Stimulated activated CD4-positive, alpha-beta T cell treated with anti-CD3 and anti-CD28 coated beads, Interleukin-4, amount 100 ng/mL, for 24 hours (primary cell): ENCODE measurements around the gene PPP1R13L.
"Not testable (repeated sequence)": the region's sequence is repeated elsewhere in the genome, so short reads cannot be mapped to it uniquely, and the experiment has no call there.

Source experiments
- DNase-seq: peaks from one replicate; pipeline ENCODE4 v3.0.0-alpha.2; 2020

The PPP1R13L gene, protein sequence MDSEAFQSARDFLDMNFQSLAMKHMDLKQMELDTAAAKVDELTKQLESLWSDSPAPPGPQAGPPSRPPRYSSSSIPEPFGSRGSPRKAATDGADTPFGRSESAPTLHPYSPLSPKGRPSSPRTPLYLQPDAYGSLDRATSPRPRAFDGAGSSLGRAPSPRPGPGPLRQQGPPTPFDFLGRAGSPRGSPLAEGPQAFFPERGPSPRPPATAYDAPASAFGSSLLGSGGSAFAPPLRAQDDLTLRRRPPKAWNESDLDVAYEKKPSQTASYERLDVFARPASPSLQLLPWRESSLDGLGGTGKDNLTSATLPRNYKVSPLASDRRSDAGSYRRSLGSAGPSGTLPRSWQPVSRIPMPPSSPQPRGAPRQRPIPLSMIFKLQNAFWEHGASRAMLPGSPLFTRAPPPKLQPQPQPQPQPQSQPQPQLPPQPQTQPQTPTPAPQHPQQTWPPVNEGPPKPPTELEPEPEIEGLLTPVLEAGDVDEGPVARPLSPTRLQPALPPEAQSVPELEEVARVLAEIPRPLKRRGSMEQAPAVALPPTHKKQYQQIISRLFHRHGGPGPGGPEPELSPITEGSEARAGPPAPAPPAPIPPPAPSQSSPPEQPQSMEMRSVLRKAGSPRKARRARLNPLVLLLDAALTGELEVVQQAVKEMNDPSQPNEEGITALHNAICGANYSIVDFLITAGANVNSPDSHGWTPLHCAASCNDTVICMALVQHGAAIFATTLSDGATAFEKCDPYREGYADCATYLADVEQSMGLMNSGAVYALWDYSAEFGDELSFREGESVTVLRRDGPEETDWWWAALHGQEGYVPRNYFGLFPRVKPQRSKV

DNA sequence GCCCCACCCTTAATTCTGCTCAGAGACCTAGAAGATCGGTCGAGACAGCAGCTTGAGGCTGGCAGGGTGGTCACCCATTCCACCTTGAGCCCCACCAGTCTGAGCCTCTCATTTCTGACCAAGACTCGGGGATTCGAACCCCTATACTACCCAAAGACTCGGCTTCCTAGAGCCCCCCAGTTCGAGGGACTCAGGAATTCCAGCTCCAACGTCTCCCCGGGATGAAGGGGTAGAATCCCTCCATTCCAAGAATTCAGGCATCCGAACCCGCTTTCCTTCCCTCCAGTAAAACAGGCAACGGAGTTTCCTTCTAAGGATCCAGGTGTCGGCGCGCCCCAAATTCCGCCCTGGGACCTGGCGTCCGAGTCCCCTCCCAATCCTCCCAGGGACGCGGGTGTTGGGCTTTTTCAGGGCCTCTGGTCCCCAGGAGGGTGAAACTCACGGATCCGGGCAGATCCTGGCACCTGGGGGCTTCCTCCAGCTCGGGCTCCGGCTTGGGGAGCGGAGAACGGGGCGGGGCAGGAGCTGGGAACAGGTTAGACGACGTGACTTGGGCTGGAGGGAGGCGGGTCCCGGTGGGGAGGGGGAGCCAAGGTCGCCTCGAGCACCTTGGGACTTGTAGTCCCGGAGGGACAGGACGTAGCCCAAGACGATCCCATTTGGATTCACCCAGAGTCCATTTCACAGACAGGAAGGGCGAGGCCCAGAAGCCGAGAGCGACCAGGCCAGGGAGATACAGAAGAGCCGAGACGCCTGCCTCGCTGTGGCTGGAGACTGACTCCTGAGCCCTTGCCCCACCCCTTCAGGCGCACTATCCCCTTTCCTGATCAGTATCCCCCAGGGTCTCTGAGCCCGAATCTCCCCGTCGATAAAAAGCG is at the start of gene PPP1R13L:
Gene PPP1R13L, minus strand, starts transcription at position 513 of the 878 bp plus-strand sequence. CDS start 6,751 bp downstream, outside the sequence.
- DNase-seq, result peak; percentile 58

DNA sequence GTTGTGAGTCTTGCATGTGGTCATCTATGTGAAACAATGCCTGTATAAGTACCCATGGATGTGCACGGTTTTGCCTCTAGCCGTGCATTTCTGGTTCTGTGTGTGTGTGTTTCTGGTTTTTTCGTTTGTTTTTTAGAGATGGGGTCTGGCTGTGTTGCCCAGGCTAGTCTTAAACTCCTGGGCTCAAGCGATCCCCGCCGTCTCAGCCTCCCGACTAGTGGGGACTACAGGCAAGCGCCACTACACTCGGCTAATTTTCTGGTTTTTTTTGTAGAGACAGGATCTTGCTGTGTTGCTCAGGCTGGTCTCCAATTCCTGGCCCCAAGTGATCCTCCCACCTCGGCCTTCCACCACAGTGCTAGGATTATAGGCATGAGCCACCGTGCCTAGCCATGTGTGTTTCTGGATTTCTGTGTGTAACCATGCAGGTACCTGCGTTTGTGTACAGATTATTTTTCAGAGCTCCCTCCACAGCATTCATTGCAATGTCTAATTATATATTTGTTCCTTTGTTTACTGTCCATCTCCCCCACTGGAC is 47.0 kb upstream of the PPP1R13L start:
- DNase-seq, result no peak

DNA sequence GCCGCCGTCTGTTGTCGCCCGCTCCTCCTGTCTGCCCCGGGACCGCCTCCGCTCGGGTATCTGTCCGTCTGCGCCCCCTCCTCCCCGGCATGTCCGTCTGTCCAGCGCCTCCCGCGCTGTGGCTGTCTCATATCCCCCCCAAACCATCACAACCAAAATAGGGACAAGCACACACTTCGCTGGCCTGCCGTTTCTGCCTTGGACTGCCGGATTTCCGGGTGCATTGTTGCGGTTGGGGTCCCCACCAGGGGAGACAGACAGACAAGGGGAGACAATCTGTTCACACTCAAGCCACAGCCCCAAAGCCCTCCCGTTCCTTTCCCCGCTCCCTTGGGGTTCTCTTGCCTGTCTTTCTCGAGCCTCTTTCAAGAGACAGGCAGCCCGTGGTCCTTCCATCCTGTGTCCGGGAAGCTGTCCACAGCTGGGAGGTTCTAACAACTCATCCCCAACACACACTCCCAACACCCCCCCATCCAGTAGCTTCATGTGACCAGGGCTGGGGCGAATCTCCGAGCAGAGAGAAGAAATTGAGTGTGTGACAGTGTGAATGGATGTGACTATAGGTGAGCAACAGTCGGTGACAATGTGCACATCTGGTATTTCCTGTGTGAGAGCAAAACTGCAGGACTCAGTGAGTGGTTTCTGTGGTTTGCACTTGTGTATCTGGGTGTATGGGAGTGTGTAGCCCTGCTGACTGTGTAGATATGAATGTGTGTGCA is 46.4 kb upstream of the PPP1R13L start:
- DNase-seq, result peak; percentile 56

DNA sequence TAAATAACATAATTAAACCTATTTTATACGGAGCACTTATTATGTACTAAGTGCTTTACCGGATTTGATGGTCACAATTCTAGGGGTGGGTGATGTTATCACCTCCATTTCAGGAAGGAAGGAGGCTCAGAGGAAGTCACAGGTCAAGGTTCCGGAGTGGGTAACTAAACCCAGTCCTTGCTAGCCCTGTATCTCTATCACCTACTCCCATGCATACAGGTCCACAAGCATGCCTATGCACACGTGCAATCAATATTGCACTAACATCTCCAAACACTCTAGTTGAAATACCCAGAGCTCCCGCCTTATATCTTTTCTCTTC is 45.1 kb upstream of the PPP1R13L start:
- no peak for DNase-seq

DNA sequence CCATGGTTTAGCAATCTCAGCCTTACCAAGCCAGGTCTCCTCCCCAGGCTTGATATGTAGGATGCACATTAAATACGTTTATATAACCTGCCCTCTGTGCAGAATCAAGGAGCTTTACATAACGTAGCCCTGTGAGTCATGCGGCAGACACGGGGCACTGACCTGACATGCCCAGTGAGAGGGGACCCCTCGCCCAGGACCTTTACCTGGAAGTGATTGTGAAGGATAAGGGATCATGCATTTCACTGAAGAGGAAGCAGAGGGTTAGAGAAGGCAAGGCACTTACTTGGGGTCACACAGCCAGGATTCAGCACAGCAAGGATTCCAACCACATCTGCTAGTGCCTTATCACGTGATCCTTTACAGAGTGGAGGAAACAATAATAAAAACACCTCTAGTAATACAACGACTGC is 44.0 kb upstream of the PPP1R13L start:
- no peak for DNase-seq

- DNase-seq, result no peak
Measured at GRCh38 chr19:45448425-45448756, 43.5 kb upstream of the PPP1R13L start.

DNA sequence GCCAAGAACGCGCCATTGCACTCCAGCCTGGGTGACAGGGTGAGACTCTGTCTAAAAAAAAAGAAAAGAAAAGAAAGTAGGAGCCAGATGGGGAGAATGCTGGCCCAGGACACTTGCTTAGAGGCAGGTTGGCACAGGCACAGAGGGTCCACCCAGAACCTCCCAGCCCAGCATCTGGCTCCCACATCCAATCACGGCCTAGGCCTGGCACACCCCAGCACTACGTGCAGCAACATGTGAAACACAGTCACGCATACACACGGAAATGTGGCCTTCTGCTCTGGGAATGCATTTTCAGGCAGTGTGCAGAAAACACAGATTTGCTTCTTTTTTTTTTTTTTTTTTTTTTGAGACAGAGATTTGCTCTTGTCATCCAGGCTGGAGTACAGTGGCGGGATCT is 42.1 kb upstream of the PPP1R13L start:
- no peak for DNase-seq

DNA sequence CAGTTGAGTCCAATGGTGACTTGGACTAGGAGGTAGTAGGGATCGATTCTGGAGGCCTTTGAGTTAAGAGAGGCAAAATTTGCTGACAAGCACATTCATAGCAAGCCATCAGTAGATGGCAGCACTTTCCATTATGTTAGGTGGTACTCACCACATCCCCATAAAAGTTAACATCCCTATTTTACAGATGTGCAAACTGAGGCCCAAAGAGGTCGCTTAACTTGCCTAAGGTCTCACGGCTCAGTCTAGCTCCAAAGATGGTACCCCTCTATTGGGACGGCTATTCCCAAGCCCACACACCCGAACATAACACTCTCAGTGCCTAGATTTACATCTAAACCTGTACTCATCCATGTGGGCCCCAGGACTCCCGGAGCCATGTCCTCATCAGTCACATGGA is 41.4 kb upstream of the PPP1R13L start:
- no peak for DNase-seq

- no peak for DNase-seq
Measured at GRCh38 chr19:45445139-45445538, 40.3 kb upstream of the PPP1R13L start.

GRCh38 chr19:45444318-45445041 is 39.6 kb upstream of the PPP1R13L start:
- DNase-seq, result peak; percentile 79

- DNase-seq, result peak; percentile 54
Measured at GRCh38 chr19:45443462-45444317, 38.8 kb upstream of the PPP1R13L start.

DNA sequence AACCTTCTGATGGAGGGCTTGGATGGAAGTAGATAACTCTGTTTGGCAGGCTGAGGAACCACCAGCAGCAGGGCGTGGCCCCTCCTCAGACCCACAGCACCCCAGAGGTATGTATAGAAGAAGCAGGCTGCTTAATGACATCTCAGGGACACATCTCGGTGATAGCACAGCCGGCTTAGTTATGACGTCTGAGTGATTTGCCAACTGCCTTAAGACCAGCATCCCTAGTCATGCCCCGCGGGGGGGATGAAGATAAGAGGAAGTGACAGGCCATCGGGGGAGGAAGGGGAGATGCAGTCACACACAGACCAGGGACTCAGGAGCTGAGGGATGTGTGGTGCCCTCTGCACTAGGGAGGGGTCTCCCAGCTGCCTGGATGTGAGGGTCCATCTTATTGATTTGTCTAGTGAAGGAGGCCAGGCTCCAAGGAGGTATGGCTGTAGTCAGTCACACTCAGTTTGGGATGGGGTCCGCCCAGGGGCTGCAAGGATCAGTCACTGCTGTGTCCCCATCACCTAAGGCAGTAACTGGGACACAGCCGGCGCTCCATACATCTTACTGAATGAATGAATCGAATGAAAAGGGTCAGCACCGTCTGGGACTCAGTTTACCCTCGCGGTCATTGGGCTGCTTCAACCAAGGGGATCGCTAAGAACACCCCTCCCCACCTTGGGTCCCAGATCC is 38.1 kb upstream of the PPP1R13L start:
- DNase-seq, result peak; percentile 41

GRCh38 chr19:45442408-45442777 is 37.5 kb upstream of the PPP1R13L start:
- DNase-seq, result no peak

DNA sequence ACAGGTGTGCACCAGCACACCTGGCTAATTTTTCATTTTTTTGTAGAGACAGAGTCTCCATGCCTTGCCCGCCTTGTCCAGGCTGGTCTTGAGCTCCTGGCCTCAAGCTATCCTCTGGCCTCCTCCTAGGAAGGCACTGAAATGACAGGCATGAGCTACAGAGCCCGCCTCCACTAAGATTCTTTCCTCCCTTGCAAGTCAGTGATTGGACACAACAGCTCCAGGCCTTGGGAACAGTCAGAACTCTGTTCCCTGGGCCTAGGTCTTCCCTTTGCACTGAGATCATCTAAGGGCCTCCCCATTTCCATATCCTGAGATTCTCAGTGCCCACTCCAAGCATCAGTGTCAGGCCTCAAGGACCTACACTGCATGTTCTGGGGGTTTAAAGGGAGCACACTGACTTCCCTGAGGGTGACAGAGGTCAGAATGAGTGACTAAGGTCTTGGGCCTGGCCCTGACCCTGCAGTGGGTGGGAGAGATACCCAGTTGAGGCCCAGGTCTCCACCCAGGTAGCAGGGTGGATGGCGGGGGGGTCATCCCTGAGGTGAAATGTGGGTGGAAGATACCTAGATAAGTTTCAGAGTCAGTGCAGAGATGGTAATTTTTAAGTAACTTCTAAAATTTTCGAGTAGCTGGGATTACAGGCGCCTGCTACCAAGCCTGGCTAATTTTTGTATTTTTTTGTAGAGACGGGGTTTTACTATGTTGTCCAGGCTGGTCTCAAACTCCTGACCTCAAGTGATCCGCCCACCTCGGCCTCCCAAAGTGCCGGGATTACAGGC is 36.2 kb upstream of the PPP1R13L start:
- DNase-seq, result no peak

DNA sequence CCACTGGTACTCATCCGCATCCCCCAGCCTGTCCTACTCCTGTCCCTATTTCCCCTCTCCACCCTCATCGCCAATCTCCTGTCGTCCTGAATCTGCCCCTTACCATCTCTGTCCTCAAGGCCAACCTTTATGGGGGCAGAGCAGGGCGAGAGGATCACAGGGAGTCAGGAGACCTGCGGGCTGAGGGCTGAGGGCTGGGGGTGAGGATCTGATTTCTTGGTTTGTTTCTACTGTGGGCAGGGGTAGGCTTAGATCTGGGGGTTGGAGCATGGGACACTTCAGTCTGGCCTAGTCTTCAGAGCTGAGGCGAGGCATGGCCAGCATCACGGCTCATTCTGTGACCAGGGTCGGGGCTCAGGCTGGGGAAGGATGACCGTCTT is 35.4 kb upstream of the PPP1R13L start:
- no peak for DNase-seq

DNA sequence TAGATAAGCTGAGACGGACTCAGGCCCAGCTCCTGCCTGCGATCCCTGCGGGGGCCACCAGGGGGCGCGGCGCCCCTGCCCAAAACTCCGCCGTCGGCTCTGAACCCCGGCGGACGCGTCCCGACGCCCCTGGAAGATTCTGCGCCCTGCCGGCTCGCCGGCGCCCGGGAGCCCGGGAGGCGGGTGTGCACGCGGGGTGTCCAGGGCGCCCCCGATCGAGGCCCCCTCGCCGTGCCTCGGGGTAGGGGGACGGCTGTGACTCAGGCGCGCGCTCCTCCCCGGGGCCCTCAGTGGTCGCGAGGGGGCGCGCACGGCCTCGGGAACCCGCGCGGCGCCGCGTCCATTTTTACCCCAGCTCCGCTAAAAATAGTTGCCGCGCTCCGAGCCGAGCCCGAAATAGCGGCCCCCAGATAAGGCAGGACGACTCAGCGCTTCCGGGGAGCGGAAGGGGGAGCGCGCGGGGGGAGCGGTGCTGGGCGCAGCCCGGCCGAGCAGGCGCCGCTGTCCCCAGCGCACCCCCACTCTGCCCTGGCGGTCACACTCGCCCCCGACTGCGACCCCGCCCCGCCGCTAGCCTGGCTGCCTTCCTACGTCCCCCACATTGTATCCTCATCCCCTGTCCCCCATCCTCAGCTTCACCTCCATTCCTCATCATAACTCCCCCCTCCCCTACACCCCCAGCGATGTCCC is 34.8 kb upstream of the PPP1R13L start:
- peak; percentile 82 for DNase-seq

DNA sequence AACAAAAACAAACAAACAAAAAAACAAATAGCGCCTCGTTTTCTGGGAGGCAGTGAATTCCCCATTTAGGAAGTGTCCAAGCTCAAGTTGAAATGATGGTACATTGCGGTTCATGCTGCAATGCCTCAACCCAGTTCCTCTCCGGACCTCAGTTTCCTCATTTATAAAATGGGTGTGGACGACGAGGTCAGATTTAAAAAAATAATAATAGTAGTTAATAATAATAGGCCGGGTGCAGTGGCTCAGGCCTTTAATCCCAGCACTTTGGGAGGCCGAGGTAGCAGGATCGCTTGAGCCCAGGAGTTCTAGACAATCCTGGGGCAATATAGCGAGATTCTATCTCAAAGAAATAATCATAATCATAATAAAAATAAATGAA is 34.3 kb upstream of the PPP1R13L start:
- no peak for DNase-seq

- no peak for DNase-seq
Measured at GRCh38 chr19:45437328-45437727, 32.5 kb upstream of the PPP1R13L start.

GRCh38 chr19:45432543-45432942 is 27.7 kb upstream of the PPP1R13L start:
- DNase-seq, result not testable (repeated sequence)
